Astrocyte of the spinal cord (primary cell): ENCODE measurements around the gene DMKN.

ENCODE experiments used
- DNase-seq: peaks from one replicate; pipeline ENCODE4 v3.0.0; 2011; ENCODE audit warnings: low read depth, low spot score
- H3K4me3 ChIP-seq: 2 replicates; pipeline ENCODE4 v1.5.1; 2011; ENCODE audit warnings: low read depth, mild to moderate bottlenecking, low read length, moderate library complexity
- in situ Hi-C: cut with HindIII; loops from 2 replicates; pipeline ENCODE4 v1.10.0; 2017; ENCODE audit warnings: low sequenced_read_pairs
- TF ChIP-seq, protein P1 (sequence below): IDR thresholded peaks from 2 replicates; pipeline ENCODE4 v1.5.1; 2012; ENCODE audit warnings: low read depth, mild to moderate bottlenecking, low read length, inconsistent platforms

The DMKN gene

DNA sequence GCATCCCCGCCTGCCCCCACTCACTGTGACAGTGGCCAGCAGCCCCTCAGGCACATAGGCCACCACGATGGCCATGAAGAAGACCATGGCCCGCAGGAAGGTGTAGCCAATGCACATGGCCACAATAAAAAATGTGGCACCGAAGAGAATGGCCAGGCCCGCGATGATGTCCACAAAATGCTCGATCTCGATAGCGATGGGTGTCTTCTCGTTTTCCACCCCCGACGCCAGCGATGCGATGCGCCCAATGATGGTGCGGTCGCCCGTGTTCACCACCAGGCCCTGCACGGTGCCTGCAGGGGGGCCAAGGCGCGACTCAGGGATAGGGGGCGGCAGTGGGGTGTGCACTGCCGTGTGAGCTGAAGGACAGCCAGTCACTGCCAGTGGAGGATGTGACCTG lies 46.3 kb upstream of the DMKN start:
- H3K4me3 ChIP-seq: no peak overlapping the region

DNA sequence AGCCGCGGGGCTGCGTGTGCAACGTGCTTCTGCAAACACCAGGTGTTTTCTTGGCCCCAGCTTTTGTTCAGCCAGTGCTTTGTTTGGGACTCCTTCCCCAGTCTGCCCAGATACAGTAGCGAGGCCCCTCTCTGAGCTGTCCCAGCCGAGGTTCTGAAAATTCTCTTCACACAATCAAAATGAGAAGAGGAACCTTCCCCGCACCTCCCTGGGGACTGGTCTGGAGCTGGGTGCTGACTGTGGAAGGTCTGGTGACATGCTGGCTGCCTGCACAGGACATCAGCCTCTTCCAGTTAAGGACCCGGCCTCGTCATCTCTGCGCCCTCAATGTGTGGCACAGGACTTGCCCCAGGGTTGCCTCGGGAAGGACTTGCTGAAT lies 45.8 kb upstream of the DMKN start:
- TF ChIP-seq, protein P1, sequence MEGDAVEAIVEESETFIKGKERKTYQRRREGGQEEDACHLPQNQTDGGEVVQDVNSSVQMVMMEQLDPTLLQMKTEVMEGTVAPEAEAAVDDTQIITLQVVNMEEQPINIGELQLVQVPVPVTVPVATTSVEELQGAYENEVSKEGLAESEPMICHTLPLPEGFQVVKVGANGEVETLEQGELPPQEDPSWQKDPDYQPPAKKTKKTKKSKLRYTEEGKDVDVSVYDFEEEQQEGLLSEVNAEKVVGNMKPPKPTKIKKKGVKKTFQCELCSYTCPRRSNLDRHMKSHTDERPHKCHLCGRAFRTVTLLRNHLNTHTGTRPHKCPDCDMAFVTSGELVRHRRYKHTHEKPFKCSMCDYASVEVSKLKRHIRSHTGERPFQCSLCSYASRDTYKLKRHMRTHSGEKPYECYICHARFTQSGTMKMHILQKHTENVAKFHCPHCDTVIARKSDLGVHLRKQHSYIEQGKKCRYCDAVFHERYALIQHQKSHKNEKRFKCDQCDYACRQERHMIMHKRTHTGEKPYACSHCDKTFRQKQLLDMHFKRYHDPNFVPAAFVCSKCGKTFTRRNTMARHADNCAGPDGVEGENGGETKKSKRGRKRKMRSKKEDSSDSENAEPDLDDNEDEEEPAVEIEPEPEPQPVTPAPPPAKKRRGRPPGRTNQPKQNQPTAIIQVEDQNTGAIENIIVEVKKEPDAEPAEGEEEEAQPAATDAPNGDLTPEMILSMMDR: no peak
- no peak overlapping the region for H3K4me3 ChIP-seq
- no peak for DNase-seq
- in situ Hi-C loops: no loop called here

More for the DNA sequence above, 46.3 kb upstream of the DMKN start:
- DNase-seq: no peak
- in situ Hi-C loops: no loop called here
- TF ChIP-seq, protein P1: no peak

DNA sequence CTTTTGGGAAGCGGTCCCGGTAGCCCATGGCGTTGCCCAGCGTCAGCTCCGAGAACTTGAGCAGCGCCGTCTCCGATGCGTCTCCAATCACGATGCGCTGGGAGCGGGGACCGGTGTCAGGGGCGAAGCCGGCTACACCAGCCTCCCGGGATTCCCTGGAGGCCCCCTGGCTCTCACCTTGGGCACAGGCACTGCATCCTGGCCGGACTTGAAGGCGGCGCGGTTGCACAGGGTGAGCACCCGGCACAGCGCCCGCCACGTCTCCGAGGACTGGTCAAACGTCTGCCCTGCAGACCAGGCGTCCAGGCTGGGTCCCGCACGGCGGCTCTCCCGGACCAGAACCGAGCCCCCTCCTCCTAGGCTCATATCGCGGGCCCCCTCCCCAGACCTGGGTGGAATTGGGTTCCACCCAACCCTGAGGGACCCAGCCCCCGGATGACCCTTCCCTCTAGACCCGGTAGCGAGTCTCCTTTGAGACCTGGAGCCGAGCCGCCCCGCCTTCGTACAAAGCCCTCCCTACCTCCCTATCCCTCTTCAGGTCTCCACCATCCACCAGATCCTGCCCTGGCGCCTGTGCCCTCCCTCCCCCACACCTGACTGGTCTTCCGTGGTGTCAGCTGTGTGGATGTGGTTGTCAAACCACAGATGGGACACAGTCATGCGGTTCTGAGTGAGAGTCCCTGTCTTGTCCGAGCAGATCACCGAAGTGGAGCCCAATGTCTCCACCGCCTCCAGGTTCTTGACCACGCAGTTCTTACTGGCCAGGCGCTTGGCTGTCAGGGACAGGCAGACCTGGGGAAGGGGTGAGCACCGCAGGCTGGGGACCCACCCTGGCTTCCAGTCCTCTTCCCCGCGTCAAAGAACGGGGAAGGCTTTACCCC lies 45.2 kb upstream of the DMKN start:
- peak overlapping the region; percentile 10 for H3K4me3 ChIP-seq
- TF ChIP-seq, protein P1: no peak
- DNase-seq: no peak
- in situ Hi-C loops: no loop called here

DNA sequence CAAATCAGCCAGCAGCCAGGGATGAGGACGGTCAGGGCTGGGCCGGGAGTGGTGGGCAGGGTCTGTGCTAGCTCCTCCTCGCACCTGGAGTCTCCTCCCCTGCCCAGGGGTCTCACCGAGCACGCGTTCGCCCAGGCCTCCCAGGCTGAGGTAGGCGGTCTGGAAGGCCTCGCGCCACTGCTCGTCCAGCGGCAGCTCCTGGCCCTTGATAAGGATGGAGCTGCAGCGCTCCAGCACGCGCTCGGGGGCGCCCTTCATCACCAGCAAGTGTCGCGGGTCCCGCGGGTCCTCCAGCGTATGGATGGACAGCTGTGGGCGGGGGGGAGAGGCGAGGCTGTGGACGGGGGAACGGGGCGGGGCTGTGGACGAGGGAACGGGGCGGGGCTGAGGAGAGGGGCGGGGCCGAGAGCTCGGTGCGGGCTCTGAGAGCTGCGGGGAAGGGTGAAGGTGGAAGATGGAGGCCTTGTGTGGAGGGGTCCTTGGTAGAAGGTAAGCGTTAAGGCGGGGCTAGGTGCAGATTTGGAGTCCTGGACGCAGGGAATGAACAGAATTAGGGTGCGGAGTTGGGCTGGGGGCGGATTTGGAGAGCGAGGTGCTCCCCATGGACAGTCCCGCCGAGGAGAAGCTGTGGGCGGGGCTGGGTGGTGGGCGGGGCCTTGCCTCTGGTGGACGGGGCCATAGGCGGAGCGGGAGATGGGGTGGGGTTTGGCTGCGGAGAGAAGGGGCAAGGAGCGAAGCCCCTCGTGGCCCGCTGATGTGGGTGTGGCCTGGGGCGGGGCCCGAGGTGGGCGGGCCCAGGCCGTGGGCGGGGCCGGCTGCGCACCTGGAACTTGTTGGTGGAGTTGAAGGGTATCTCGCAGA lies 44.3 kb upstream of the DMKN start:
- DNase-seq: peak; percentile 46
- in situ Hi-C loops: no loop called here
- H3K4me3 ChIP-seq: peak overlapping the region; percentile 39
- TF ChIP-seq, protein P1: peak; percentile 19

DNA sequence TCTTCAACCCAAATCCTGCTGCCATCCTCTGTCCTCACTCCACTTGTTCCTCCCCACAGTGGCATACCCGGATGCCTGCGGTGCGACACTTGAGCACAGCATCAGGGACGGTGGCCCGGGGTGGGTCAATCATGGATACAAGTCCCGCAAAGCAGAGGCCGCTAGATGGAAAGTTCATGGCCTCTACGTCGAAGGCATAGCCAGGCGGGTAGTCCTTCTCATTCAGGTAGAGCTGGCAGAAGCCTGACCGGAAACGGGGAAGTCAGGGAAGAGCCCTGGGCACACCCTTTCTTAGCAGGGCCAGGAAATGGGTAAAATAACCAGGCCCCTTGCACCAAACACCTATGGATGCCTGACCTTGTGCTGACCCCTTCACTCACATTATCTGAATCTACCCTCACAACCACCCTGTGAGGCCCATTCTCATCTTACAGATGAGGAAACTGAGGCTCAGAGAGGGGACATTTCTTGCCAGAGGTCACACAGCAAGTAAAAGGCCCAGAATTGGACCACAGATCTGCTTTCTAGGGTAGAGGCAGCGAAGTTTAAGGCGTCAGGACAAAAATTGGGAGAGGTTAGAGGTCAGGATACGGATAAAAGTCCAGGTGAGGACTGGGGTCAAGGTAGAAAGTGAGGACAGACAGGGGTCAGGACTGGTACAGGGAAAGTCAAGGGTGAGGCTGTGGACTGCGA lies 43.5 kb upstream of the DMKN start:
- H3K4me3 ChIP-seq: no peak overlapping the region
- TF ChIP-seq, protein P1: no peak
- no peak for DNase-seq
- in situ Hi-C loops: no loop called here

DNA sequence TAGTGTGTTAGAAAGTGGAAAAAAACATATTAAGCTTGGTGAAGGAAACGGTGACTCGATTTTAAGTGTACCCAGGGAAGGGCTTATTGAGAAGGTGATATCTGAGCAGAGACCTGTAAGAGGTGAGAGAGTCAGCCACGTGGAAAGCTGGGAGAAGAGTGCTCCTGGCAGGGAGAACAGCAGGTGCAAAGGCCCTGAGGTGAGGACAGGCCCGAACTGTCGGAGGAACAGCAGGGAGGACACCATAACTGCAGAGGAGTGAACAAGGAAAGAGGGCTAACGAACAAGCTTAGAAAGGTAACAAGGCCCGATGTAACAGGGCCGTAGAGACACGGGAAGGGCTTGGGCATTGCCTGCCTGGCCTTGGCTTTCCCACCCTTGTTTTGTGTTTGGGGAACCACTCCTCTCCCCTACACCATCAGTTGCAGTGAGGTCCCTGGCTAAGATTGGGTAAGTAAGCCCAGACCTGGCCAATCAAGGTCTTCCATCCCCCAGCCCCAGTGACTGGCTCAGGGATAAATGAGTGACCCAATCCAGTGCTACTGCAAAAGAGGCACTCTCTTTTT lies 42.7 kb upstream of the DMKN start:
- H3K4me3 ChIP-seq: no peak overlapping the region
- TF ChIP-seq, protein P1: no peak
- in situ Hi-C loops: no loop called here
- no peak for DNase-seq
